Activated CD8-positive, alpha-beta memory T cell treated with anti-CD3 and anti-CD28 coated beads, Interleukin-2, amount 50 U/mL, for 4 hours (primary cell): Measurements from ENCODE around the gene UGT1A1.

Experiments used
- DNase-seq: peaks from one replicate; pipeline ENCODE4 v3.0.0-alpha.2; 2020

Gene UGT1A1

DNA sequence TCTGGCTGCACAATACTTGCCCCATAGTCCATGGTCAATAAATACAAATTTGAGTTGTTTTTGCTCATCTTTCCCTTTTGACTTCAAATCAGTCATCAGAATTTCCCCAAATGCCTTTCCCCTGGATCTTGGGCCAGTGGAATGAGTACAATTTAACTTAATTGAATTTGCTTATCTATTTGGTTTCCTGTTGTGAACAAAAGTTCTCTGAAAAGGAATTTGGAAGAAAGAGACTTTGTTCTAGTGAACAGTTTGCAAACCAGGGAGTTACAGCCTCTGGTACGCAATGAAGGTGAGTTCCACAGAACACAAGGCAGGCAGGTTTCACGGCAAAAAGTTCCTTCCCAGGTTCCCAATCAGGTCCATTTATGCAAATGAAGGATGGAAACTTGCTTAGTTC is 1.2 kb upstream of the UGT1A1 start:
- DNase-seq, result no peak

- no peak for DNase-seq
These were observed 1.1 kb downstream of the UGT1A1 start for GRCh38 chr2:233761040-233761769.

DNA sequence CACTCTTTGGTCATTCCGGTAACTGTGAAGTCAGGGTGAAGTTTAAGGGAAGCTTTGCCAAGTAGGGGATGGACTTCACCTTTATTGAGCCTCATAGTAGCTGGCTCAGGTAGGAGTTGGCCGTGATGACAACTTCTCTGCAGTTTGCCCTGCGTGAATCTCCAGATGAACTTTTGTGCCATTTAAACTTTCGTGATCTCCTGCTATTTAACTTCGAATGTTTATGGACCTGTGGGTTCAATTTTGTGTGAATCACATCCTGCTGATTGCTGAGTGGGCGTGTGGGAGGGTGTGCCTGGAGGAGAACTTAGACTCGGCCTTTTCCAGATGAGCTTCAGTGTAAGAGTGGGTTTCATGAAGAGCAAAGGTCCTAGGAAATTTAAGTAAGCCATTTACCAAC is 4.2 kb downstream of the UGT1A1 start:
- no peak for DNase-seq

GRCh38 chr2:233764761-233765160 is 4.7 kb downstream of the UGT1A1 start:
- no peak for DNase-seq

DNA sequence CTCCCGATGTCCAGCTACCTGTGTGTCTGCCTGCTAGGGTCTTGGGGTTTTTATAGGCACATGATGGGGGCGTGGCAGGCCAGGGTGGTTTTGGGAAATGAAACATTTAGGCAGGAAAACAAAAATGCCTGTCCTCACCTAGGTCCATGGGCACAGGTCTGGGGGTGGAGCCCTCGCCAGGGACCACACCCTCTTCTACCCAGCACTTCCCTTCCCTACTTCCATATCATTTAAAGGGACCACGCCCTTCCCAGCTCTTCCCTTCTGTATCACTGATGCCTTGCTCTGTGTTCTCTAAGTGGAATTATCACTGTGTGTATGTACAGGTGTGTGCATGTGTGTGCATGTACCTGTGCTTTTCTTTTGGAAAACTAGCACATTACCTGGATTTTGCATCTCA is 6.3 kb downstream of the UGT1A1 start:
- DNase-seq, result no peak

DNA sequence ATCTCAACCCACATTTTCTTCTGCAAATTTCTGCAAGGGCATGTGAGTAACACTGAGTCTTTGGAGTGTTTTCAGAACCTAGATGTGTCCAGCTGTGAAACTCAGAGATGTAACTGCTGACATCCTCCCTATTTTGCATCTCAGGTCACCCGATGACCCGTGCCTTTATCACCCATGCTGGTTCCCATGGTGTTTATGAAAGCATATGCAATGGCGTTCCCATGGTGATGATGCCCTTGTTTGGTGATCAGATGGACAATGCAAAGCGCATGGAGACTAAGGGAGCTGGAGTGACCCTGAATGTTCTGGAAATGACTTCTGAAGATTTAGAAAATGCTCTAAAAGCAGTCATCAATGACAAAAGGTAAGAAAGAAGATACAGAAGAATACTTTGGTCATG is 8.0 kb downstream of the UGT1A1 start:
- DNase-seq, result no peak

DNA sequence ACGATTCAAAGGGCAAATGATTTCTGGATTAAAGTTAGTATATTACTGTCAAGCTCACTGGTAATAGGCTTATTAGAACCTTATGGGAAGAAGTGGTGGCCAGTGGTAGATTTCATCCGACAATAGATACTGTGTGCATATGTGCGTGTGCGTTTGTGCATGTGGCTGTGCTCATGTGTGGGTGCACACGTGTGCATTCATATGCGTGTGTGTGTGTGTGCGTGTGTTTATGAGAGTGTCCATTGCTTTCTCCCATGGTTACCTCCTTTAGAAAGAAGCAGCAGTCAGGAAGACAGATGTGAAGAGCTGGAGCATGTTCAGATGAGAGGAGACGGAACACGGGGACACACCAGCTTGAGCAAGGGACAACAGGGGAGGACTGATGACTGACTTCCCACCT is 9.2 kb downstream of the UGT1A1 start:
- no peak for DNase-seq

DNA sequence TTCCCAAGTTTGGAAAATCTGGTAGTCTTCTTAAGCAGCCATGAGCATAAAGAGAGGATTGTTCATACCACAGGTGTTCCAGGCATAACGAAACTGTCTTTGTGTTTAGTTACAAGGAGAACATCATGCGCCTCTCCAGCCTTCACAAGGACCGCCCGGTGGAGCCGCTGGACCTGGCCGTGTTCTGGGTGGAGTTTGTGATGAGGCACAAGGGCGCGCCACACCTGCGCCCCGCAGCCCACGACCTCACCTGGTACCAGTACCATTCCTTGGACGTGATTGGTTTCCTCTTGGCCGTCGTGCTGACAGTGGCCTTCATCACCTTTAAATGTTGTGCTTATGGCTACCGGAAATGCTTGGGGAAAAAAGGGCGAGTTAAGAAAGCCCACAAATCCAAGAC is 12.1 kb downstream of the UGT1A1 start:
- no peak for DNase-seq

DNA sequence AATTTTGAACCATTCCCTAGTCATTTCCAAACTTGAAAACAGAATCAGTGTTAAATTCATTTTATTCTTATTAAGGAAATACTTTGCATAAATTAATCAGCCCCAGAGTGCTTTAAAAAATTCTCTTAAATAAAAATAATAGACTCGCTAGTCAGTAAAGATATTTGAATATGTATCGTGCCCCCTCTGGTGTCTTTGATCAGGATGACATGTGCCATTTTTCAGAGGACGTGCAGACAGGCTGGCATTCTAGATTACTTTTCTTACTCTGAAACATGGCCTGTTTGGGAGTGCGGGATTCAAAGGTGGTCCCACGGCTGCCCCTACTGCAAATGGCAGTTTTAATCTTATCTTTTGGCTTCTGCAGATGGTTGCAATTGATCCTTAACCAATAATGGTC is 12.5 kb downstream of the UGT1A1 start:
- no peak for DNase-seq

GRCh38 chr2:233773854-233774253 is 13.8 kb downstream of the UGT1A1 start:
- no peak for DNase-seq

GRCh38 chr2:233775414-233775813 is 15.3 kb downstream of the UGT1A1 start:
- no peak for DNase-seq

- no peak for DNase-seq
These were observed 18.0 kb downstream of the UGT1A1 start, which contains the start of gene MROH2A for GRCh38 chr2:233778030-233778429. Gene MROH2A, plus strand, starts transcription at chr2:233778330. Its CDS starts 1,029 bp downstream, at chr2:233779359.

DNA sequence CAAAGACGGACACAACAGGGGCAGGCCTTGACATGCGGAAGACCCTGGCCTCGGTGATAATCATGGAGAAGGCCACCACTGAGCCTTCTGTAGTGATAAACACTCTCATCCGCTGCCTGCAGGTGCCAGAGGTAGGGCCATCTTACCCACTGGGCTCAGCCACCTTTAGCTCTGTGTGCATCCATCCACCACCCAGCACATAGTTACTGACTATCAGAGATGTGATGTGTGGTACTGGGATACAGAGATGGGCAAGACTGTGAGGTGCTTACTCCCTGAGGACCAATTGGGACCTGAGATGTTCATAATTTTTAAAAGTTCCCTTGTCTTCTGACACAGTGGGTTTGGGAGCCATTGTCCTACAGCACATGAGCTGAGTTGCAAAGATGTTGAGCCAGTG is 19.7 kb downstream of the UGT1A1 start:
- DNase-seq, result no peak

- no peak for DNase-seq
These were observed 20.7 kb downstream of the UGT1A1 start for GRCh38 chr2:233780771-233781170.

DNA sequence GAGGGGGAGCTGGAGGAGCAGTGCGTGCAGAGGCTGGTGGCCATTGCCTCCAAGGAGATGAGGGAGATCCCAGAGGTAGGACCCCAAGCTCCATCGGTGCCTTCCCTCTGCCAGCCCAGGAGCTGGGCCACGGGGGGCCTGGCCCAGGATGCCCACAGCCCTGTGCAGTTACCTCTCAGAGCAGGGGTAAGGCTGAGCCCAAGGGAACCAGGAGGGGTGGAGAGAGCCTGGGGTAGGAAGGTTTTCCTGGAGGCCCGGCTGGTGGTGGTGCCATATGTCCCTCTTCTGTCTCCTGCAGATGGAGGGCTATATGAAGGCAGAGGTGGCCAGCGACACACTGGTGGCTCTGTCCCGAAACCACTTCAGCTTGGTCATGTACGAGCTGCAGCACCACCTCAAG is 29.5 kb downstream of the UGT1A1 start:
- DNase-seq, result no peak

DNA sequence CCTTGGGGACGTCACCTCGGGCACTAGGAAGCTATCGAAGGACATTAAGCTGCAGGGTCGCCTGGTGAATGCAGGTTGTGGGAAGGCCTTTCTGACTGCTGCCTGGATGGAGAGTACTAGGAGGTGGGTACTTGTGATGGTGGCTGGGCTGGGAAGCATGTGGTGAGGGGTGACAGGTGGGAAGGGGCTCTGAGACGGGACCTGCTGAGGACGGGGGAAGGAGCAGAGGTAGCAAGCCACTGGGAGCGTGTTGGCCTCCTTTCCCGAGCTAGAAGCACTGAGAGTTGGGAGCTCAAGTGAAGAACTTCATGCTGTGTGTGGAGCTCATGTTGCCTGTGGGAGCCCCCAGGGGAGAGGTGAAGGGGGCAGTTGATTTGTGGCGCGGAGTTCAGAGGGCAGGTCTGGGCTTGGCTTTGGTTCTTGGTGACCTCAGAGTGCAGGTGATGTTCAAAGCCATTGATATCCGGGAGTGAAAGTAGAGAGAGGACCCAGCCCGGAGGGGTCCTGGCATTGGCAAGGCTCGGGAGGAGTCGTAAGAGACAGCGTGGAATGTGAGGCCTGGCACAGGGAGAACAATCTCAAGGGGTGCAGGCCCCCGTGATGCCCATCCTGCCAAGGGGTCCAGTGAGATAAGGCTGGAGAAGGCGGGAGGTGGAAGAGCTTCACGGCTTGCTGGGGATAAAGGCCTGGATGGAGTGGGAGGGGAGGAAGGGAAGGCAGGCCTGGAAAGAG is 31.2 kb downstream of the UGT1A1 start:
- no peak for DNase-seq

- no peak for DNase-seq
These were observed 31.8 kb downstream of the UGT1A1 start for GRCh38 chr2:233791883-233792329.

DNA sequence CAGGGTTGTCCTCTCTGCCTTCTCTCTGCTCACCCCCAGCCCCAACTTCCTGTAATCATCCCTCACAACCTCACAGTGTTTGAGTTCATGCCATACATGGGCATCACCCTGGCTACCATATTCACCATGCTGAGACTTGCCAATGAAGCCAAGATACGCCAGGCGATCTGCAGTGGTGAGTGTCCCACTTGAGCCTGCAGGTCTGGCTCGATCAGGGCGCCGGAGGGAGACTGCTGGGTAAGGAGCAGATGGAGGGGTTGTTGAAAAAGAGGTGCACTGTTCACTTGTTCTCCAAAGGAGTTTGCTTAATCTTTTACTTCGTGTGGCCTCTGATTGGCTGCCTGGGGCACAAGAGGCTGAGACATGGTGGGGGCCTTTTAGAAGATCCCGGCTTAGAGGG is 32.6 kb downstream of the UGT1A1 start:
- no peak for DNase-seq

- no peak for DNase-seq
These were observed 33.5 kb downstream of the UGT1A1 start for GRCh38 chr2:233793465-233794127.

GRCh38 chr2:233794128-233794658 is 34.1 kb downstream of the UGT1A1 start:
- no peak for DNase-seq

DNA sequence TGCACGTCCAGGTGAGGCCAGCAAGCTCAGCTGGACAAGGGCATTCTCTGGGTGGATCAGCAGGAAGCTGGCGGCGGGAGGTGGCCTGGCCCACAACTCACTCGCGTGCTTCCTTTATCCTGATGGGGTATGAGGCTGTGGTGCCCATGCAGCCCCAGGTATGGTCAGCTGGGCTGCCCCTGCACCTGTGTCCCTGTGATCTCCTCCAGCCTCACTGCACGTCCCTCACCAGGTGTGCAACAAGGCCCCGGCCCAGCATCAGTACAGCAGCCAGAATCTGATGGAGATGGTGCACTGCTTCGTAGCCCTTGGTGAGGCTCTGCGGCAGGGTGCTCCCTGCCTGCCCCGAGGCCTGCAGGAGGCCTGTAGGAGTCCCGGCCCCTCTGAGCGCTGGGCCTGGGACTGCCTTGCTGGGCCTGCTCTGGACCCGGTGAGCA is 35.7 kb downstream of the UGT1A1 start:
- no peak for DNase-seq

- no peak for DNase-seq
These were observed 36.2 kb downstream of the UGT1A1 start for GRCh38 chr2:233796254-233796653.

- DNase-seq, result no peak
These were observed 38.4 kb downstream of the UGT1A1 start for GRCh38 chr2:233798335-233799086.
